Esophagus muscularis mucosa (tissue), 4 donors: ENCODE data around the gene ATP11C. TPM values are rescaled to one million over a fixed set of nuclear protein-coding genes. Genes with fewer than 3 reads are reported as not detected.

Experiments used
- DNase-seq: peaks from one replicate; pipeline ENCODE4 v3.0.0-alpha.2; 2017; ENCODE audit errors: extremely low spot score
- H3K27ac ChIP-seq, 4 donors: fragments of 200-600 bp; sonication (generic); replicated peaks in 1 of 4; 1 replicate in 3 of 4; 2 replicates in 1 of 4; pipeline ENCODE4 v1.5.1; 2016 to 2019; ENCODE audit warnings: mild to moderate bottlenecking in 1 of 4
- H3K27me3 ChIP-seq, 4 donors: fragments of 200-600 bp; sonication (generic); one replicate each; pipeline versions ENCODE4 v1.5.1 to v1.6.0; 2016 to 2019
- H3K36me3 ChIP-seq, 4 donors: fragments of 200-600 bp; sonication (generic); one replicate each; pipeline ENCODE4 v1.5.1; 2016 to 2019
- H3K4me1 ChIP-seq, 4 donors: fragments of 200-600 bp; sonication (generic); one replicate each; pipeline ENCODE4 v1.5.1; 2016 to 2019
- H3K4me3 ChIP-seq, 4 donors: fragments of 200-600 bp; sonication (generic); 1 replicate in 2 of 4; 2 replicates in 2 of 4; pipeline ENCODE4 v1.5.1; 2016 to 2019; ENCODE audit warnings: mild to moderate bottlenecking in 4 of 4, moderate library complexity in 1 of 4
- H3K9me3 ChIP-seq, 4 donors: fragments of 200-600 bp; sonication (generic); 1 replicate in 3 of 4; 2 replicates in 1 of 4; pipeline ENCODE4 v1.5.1; 2016 to 2019
- CTCF ChIP-seq, 3 experiments: fragments of 200-600 bp in 2 of 3; fragments of 450-650 bp in 1 of 3; sonication (generic) in 2 of 3; IDR thresholded peaks; one replicate each; pipeline ENCODE4 v1.5.1; 2017 to 2019; ENCODE audit warnings: antibody characterized with exemption in 3 of 3, mild to moderate bottlenecking in 2 of 3, moderate library complexity in 1 of 3
- EP300 ChIP-seq: sonication (generic); formaldehyde crosslinking; IDR thresholded peaks from one replicate; pipeline ENCODE4 v1.6.1; 2017; ENCODE audit warnings: antibody characterized with exemption
- POLR2A ChIP-seq: fragments of 450-650 bp; IDR thresholded peaks from one replicate; pipeline ENCODE4 v1.6.1; 2017; ENCODE audit warnings: antibody characterized with exemption, moderate library complexity, mild to moderate bottlenecking, low read depth
- POLR2AphosphoS5 ChIP-seq, 2 donors: sonication (generic); formaldehyde crosslinking; IDR thresholded peaks; one replicate each; pipeline ENCODE4 v1.6.1; 2017; ENCODE audit warnings: antibody characterized with exemption in 2 of 2
- WGBS: methylation state at CpG from one replicate; pipeline ENCODE4 v1.1.5; 2018; 5-methylcytosine and 5-hydroxymethylcytosine counted together
- intact Hi-C: fragments of 100-400 bp; cut with DNase I; formaldehyde crosslinking; loops from one replicate; pipeline ENCODE4 v1.15.1; 2023
- total RNA-seq, 4 donors: library from RNA; depleted of rRNA; stranded (reverse); fragments of >200 nt; gene quantifications; one replicate each; pipeline versions ENCODE4 v1.1.0 to v1.2.1, GENCODE V29; 2016

The ATP11C gene
- total RNA-seq, 4 donors from 2014 or later = 17.9 to 29.2 (median 22.4) TPM

- peaks cover 0 to 4% (median 0%) of the 10 kb centered on the region in 4 donors for H3K4me1 ChIP-seq
- DNase-seq = no peak
- H3K36me3 ChIP-seq = no peaks in the 10 kb centered on the region
- H3K9me3 ChIP-seq = no peaks in the 10 kb centered on the region
- 84% methylated on average over 3 of the region's 3 CpGs for WGBS
- H3K4me3 ChIP-seq = no peak overlapping the region
- intact Hi-C loops = no loop called here
- no peak for TF ChIP-seq EP300
- TF ChIP-seq POLR2A = no peak
- TF ChIP-seq POLR2AphosphoS5 (IDR thresholded peaks at IDR 0.05) = no peak
- no peak for TF ChIP-seq CTCF (IDR thresholded peaks at IDR 0.05)
- no peaks in the 10 kb centered on the region for H3K27me3 ChIP-seq
- H3K27ac ChIP-seq = no peak overlapping the region
Measured at GRCh38 chrX:139890991-139891700, 41.7 kb downstream of the ATP11C start.

GRCh38 chrX:139889760-139890159, 43.1 kb downstream of the ATP11C start:
- WGBS = 35% methylated on average over 1 of the region's 1 CpG

GRCh38 chrX:139883984-139884383, 48.9 kb downstream of the ATP11C start:
- no peak for TF ChIP-seq POLR2AphosphoS5 (IDR thresholded peaks at IDR 0.05)
- no peak for TF ChIP-seq CTCF (IDR thresholded peaks at IDR 0.05)
- TF ChIP-seq POLR2A = no peak
- no peak for TF ChIP-seq EP300
- no peaks in the 10 kb centered on the region for H3K27me3 ChIP-seq
- no peak overlapping the region for H3K4me3 ChIP-seq
- DNase-seq = no peak
- H3K27ac ChIP-seq = no peak overlapping the region
- peaks cover 0 to 9% (median 2%) of the 10 kb centered on the region in 4 donors for H3K4me1 ChIP-seq
- intact Hi-C loops = no loop called here
- H3K36me3 ChIP-seq = no peaks in the 10 kb centered on the region
- H3K9me3 ChIP-seq = no peaks in the 10 kb centered on the region
- WGBS = 47% methylated on average over 1 of the region's 1 CpG

More at GRCh38 chrX:139889760-139890159, 43.1 kb downstream of the ATP11C start:
- Histone ChIP-seq H3K9me3 (no peaks in the 10 kb centered on the region), H3K4me1 (peaks cover 0 to 4% (median 0%) of the 10 kb centered on the region in 4 donors), H3K27ac (no peak overlapping the region), H3K4me3 (no peak overlapping the region), H3K36me3 (no peaks in the 10 kb centered on the region), H3K27me3 (no peaks in the 10 kb centered on the region)
- intact Hi-C loops = no loop called here
- DNase-seq = no peak
- TF ChIP-seq POLR2A (no peak), POLR2AphosphoS5 (IDR thresholded peaks at IDR 0.05) (no peak), CTCF (IDR thresholded peaks at IDR 0.05) (no peak), EP300 (no peak)

- H3K9me3 ChIP-seq = no peaks in the 10 kb centered on the region
- no peaks in the 10 kb centered on the region for H3K36me3 ChIP-seq
- TF ChIP-seq CTCF (IDR thresholded peaks at IDR 0.05) (no peak), POLR2AphosphoS5 (IDR thresholded peaks at IDR 0.05) (no peak), EP300 (no peak), POLR2A (no peak)
- H3K27ac ChIP-seq = peak overlapping the region in 2 of 4 donors; percentile 3 to 53
- intact Hi-C loops = no loop called here
- peaks cover 0 to 9% (median 2%) of the 10 kb centered on the region in 4 donors for H3K4me1 ChIP-seq
- no peak overlapping the region for H3K4me3 ChIP-seq
- 40% methylated on average over 2 of the region's 2 CpGs for WGBS
- no peaks in the 10 kb centered on the region for H3K27me3 ChIP-seq
- DNase-seq = no peak
Measured at GRCh38 chrX:139882299-139882698, 50.6 kb downstream of the ATP11C start.
